NCI-H345 treated with DMSO at 0.1 percent for 48 hours (cell line): ENCODE results near the gene ZRANB3.
"Not testable (repeated sequence)": the region's sequence is repeated elsewhere in the genome, so short reads cannot be mapped to it uniquely, and the experiment has no call there.

Experiments
- DNase-seq: peaks from one replicate; lab custom pipeline; 2025; ENCODE audit not compliant: unreplicated experiment; lab: John Stamatoyannopoulos, UW

The ZRANB3 gene

DNA sequence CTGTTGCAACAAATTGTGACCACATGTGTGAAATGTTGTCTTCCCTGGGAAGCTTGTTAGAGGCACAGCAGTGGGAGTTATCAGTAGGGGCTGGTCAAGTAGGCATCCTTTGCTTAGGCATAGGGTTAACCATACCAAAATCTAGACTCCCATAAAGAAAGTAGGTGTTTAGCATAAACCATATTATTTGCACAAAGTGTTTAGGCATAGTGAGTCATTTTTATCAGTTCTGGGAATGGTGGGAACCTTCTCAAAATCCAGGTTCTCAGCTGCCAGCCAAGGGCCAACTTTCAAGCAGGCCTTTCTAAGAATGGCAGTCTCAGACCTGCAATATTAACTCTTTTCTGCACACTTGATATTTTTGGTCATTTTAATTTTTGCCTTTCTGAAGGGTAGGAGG is 390.4 kb downstream of the ZRANB3 start:
- no peak for DNase-seq

DNA sequence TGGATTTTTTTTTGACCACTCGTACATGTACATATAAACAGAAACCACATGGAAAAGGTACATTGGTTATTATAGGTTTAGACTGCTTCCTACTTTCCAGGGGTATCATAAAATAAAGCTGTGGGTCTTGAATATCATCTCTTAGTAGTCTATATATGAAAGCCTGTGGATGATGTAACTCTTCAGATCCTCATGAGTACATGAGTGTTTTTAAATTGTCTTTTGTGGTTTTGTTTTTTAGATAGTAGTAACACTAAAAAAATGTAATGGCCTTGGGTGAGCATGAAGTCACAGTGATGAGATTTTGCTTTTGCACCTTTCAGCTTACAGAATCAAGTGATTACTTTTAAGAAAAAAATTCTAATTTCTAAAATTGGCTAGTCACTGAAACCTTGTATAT is 398.7 kb downstream of the ZRANB3 start:
- DNase-seq = no peak

DNA sequence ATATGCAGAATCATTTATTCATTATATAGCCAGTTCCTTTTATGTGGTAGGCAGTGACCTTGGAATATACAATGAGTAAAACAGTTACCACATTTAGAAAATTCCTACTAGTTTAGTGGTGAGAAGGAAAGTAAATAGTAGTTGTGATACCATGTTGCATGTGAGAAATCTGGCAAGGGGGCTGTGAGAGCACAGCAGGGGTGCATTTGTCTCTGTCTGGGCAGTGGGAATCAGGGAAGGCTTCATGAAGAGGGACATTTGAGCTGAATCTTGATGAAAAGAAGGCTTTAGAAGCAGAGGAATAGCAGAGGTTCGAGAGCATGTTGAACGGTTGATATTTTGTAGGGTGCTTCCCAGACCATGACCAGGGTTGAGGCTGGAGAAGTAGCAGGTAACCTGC is 400.3 kb downstream of the ZRANB3 start:
- DNase-seq = no peak

DNA sequence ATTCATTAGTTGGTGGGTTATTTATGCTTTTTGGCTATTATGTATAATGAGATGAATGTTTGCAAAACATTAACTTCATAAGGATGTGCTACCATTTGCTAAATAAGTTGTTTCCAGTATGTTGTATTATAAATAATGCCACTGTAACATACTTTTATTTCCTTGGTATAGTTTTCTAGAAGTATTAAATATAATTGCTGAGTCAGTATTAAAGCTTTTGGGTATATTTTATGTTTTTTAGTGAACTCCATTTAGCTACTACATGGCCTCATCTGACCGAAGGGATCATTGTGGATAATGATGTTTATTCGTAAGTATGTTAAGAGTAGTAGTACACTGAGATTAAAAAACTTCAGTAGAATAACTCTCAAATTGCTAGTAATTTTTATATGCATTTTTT is 405.1 kb downstream of the ZRANB3 start:
- no peak for DNase-seq

DNA sequence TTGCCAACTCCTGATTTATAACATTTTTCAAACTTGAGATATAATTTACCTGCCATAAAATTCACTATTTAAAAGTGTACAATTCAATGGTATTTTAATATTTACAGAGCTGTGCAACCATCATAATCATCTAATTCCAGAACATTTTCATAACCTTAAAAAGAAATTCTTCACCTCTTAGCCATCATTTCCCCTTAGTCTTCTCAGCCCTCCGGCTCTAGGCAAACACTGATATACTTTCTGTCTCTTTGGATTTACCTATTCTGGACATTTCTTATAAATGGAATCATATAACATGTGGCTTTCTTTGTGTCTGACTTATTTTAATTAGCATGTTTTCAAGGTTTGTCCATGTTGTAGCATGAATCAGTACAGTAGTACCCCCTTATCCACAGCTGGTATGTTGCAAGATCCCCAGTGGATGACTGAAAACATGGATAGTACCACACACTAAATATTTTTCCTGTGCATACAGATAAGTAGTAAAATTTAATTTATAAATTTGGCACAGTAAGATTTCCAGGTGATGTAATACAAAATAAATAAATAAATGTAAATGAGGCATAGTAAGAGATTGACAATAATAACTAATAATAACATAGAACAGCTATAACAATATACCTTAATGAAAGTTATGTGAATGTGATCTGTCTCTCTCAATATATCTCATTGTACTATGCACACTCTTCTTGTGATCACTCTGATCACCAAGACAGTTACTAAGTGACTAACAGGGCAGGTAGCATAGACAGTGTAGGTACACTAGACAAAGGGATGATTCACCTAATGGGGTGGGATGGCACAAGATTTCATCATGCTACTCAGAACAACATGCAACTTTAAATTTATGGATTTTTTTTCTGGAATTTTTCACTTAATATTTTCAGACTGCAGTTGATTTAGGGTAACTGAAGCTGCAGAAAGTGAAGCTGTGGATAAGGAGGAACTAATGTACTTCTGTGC is 405.8 kb downstream of the ZRANB3 start:
- DNase-seq = no peak

DNA sequence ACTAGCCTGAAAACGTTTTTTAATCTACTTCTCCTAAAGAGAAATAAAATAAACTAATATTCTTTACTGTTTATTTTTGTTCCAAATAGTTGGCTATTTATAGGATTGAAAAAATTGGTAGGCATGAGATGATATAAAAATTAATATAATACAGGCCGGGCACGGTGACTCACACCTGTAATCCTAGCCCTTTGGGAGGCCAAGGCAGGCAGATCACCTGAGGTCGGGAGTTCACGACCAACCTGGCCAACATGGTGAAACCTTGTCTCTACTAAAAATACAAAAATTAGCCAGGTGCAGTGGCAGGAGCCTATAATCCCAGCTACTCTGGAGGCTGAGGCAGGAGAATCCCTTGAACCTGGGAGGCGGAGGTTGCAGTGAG is 409.4 kb downstream of the ZRANB3 start:
- not testable (repeated sequence) for DNase-seq

DNA sequence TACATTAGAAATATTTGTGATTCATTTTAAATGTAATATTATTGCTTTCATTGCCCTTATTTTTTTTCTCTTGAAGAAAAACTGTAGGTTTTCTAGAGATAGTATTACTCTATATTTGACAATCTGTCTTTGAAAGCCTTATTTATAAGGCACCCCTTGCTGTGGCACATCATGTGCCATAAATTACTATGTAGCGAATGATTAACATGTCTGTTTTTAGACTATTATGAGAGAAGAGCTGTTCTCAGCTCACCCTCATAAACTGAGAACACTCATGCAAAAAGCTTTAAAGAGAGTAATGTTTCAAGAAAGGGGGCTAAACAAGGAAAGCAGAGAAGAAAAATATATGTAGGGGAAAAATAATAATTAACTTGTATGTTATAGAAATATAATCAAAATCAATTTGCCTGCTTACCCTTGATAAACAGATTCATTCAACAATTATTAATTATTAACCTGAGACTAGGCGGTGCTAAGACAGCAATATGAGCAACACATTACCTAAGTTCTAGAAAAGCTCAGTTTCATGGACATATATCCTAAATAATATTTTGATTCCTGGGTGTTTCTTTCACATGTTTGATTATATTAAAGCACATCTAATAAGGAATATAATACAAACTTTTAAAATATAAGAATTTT is 409.9 kb downstream of the ZRANB3 start:
- no peak for DNase-seq

DNA sequence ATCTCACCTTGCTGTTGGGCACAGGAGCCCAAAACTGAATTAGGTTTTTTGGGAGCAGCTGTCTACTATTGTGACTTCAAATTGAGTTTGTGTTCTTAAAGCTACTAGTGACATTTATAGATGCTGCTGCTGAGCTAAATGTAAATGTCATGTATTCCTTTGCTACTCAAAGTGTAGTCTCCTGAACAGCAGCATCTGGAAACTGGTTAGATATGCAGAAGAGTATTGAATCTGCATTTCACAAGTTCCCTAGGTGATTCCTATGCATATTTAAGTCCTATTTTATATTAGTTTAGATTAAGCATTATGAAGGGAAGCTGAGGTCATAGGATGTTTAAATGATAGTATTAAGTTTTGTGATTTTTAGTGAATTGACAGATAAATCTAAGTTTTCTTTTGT is 411.4 kb downstream of the ZRANB3 start:
- no peak for DNase-seq

DNA sequence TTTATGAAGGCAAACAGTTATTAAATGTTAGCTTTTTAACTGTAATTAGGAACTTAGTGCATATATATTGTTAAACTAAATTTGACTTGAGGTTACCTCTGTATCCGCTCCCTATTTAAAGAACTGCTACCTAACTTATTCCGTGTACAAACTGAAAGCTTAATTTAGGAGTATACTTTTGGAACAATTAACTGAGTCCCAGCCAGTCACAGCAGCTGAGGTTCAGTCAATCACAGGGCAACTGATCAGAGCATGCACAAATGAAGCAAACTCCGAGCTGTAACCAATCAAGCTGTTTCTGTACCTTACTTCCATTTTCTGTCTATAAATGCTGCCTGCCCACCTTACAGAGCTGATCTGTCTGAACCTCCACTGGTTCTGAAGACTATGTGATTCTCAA is 417.7 kb downstream of the ZRANB3 start:
- DNase-seq = no peak

DNA sequence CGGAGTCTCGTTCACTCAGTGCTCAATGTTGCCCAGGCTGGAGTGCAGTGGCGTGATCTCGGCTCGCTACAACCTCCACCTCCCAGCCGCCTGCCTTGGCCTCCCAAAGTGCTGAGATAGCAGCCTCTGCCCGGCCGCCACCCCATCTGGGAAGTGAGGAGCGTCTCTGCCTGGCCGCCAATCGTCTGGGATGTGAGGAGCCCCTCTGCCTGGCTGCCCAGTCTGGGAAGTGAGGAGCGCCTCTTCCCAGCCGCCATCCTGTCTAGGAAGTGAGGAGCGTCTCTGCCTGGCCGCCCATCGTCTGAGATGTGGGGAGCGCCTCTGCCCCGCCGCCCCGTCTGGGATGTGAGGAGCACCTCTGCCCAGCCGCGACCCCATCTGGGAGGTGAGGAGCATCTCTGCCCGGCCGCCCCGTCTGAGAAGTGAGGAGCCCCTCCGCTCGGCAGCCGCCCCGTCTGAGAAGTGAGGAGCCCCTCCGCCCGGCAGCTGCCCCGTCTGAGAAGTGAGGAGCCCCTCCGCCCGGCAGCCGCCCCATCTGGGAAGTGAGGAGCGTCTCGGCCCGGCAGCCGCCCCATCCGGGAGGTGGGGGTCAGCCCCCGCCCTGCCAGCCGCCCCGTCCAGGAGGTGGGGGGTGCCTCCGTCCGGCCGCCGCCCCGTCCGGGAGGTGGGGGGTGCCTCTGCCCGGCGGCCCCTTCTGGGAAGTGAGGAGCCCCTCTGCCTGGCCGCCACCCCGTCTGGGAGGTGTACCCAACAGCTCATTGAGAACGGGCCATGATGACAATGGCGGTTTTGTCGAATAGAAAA is 425.3 kb downstream of the ZRANB3 start:
- DNase-seq = not testable (repeated sequence)

- no peak for DNase-seq
Observed at GRCh38 chr2:135103843-135104242, 427.2 kb downstream of the ZRANB3 start.

DNA sequence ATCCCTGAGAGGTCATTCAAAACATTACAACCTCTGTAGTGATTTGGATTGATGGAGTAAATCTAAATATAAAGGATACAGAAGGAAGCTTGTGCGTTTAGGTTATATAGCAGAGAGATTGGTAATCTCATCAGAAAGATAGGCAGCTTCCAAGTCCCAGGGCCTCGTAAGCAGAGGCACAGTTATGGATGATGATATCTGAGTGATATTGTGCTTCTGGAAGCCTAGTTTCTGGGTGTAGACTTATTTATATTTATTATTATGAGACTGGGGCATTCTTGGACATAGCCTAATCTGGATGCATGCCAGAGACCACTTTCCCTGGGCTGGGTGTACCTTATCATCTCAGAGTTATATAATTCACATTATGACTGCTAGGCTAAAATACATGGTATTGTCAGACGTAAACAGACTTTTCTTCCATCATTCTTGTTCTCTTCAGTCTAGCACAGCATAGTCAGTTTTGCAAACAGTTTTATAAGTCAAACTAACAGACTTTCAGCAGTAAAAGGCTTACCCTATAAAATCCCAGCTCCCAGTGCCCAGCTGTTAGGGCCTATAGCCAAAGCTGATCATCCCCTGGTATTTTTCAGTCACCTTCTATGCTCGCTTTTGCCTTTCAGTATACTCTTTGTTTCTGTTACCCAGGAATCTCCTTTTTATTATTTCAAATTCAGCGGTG is 431.1 kb downstream of the ZRANB3 start:
- DNase-seq = no peak

DNA sequence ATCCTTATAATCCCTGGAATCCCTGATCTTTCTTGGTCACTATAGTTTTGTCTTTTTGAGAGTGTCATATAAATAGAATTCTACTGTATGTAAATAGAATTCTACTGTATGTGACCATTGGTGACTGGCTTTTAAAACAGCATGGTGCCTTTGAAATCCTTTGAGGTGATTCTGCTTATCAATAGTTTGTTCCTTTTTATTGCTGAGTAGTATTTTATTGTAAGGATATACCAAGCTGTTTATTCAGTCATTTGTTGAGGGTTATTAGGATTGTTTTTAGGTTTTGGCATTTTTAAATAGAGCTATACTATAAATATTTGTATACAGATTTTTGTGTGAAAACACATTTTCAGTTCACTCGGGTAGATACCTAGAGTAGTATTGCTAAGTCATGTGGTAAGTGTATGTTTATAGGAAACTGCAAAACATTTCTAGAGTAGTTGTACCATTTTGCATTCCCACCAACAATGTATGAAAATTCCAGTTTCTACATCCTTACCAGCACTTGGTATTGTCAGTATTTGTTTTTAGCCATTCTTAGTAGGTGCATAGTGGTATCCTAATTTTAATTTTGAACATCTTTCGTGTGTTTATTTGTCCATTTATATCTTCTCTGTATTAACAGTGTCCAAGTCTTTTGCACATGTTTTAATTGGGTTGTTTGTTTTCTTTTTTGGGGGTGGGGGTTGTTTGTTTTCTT is 433.3 kb downstream of the ZRANB3 start:
- no peak for DNase-seq

GRCh38 chr2:135096665-135097446 is 434.2 kb downstream of the ZRANB3 start:
- DNase-seq = no peak

DNA sequence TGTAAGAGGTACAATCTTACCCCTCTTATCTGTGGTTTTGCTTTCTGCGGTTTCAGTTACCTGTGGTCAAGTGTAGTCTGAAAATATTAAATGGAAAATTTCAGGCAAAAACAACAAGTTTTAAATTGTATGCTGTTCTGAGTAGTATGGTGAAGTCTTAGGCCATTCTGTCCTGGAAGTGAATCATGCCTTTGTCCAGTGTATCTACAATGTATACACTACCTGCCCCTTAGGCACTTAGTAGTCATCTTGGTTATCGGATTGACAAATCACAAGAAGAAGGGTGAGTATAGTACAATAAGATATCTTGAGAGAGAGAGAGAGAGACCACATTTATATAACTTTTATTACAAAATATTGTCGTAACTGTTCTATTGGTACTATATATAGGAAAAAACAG is 435.4 kb downstream of the ZRANB3 start:
- no peak for DNase-seq

- DNase-seq = no peak
Observed at GRCh38 chr2:135094508-135094907, 436.5 kb downstream of the ZRANB3 start.

GRCh38 chr2:135093670-135094330 is 437.2 kb downstream of the ZRANB3 start:
- DNase-seq = no peak

DNA sequence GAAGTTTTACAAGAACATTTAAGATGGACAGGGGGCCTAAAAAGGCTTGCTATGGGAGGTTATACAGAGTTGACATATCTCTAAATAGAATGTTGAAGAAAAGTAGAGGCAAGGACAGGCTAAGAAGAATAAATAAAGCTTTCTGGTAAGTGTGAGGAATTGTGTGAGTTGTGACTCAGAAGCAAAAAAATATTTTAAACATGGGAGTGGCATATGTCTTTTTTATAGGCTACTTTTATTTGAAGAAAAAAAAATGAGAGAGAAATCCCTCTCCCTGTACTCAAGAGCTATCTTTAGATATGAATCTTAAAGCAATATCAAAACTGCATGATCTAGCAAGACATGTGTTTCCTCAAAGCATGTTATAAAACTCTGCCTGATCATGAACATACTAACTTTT is 437.8 kb downstream of the ZRANB3 start:
- DNase-seq = no peak

GRCh38 chr2:135091681-135092080 is 439.3 kb downstream of the ZRANB3 start:
- no peak for DNase-seq
